Sigmoid colon (tissue), 7 donors: Measurements from ENCODE around the gene IL9. TPM values are rescaled to one million over a fixed set of nuclear protein-coding genes. Genes with fewer than 3 reads are reported as not detected.
"Not testable (repeated sequence)": the region's sequence is repeated elsewhere in the genome, so short reads cannot be mapped to it uniquely, and the experiment has no call there.

Experiments used
- DNase-seq: peaks from one replicate; pipeline ENCODE4 v3.0.0-alpha.2; 2019
- H3K27ac ChIP-seq, 4 donors: fragments of 200-600 bp; sonication (generic); one replicate each; pipeline ENCODE4 v1.5.1; 2016 to 2019; ENCODE audit warnings: mild to moderate bottlenecking in 1 of 4
- H3K27me3 ChIP-seq, 3 donors: fragments of 200-600 bp; sonication (generic); one replicate each; pipeline ENCODE4 v1.5.1; 2019; ENCODE audit warnings: mild to moderate bottlenecking in 1 of 3
- H3K36me3 ChIP-seq, 4 donors: fragments of 200-600 bp; sonication (generic); one replicate each; pipeline ENCODE4 v1.5.1; 2016 to 2019
- H3K4me1 ChIP-seq, 4 donors: fragments of 200-600 bp; sonication (generic); one replicate each; pipeline ENCODE4 v1.5.1; 2017 to 2019
- H3K4me3 ChIP-seq, 4 donors: fragments of 200-600 bp; sonication (generic); one replicate each; pipeline ENCODE4 v1.5.1; 2017 to 2019; ENCODE audit warnings: mild to moderate bottlenecking in 2 of 4, moderate library complexity in 1 of 4
- H3K9me3 ChIP-seq, 4 donors: fragments of 200-600 bp in 3 of 4; sonication (generic) in 3 of 4; one replicate each; pipeline versions ENCODE4 v1.5.1 to v1.6.1; 2013 to 2019
- EP300 ChIP-seq, 4 donors: sonication (generic); formaldehyde crosslinking; IDR thresholded peaks; one replicate each; pipeline ENCODE4 v1.6.1; 2017; ENCODE audit warnings: antibody characterized with exemption in 4 of 4
- POLR2A ChIP-seq, 2 donors: fragments of 450-650 bp; IDR thresholded peaks; one replicate each; pipeline ENCODE4 v1.6.1; 2016; ENCODE audit warnings: antibody characterized with exemption in 2 of 2, mild to moderate bottlenecking in 2 of 2, moderate library complexity in 2 of 2
- POLR2AphosphoS5 ChIP-seq, 4 donors: sonication (generic); formaldehyde crosslinking; IDR thresholded peaks; one replicate each; pipeline ENCODE4 v1.6.1; 2017; ENCODE audit warnings: antibody characterized with exemption in 4 of 4
- WGBS, 2 donors: extraction: QIAGEN DNeasy Blood & Tissue Kit; methylation state at CpG; one replicate each; pipeline ENCODE4 v1.1.7; 2013; 5-methylcytosine and 5-hydroxymethylcytosine counted together
- intact Hi-C: fragments of 100-400 bp; cut with DNase I; formaldehyde crosslinking; loops from one replicate; pipeline ENCODE4 v1.15.1; 2023
- polyA plus RNA-seq, 3 donors: library from polyadenylated mRNA; stranded (reverse); fragments of 200-250 nt; gene quantifications; one replicate each; pipeline ENCODE4 v1.2.3, GENCODE V29; 2013
- total RNA-seq, 4 donors: library from RNA; depleted of rRNA; stranded (reverse); fragments of >200 nt; gene quantifications; one replicate each; pipeline ENCODE4 v1.1.0, GENCODE V29; 2016
- TF ChIP-seq, protein P1 (sequence below), 4 experiments: fragments of 450-650 bp in 3 of 4; fragments of 200-600 bp in 1 of 4; IDR thresholded peaks; one replicate each; pipeline ENCODE4 v1.5.1; 2016 to 2019; ENCODE audit warnings: antibody characterized with exemption in 4 of 4, mild to moderate bottlenecking in 3 of 4, moderate library complexity in 2 of 4
- donor health status: healthy with polysubstance abuse.
- donor health status: Bipolar disorder and iron deficiency.
- donor health status: healthy.

IL9 gene
- total and polyA plus RNA-seq, 7 donors: not detected

GRCh38 chr5:135862744-135863143 lies 32.9 kb downstream of the IL9 start:
- Histone ChIP-seq H3K36me3 (no peaks in the 10 kb centered on the region), H3K27ac (no peak overlapping the region), H3K4me1 (no peaks in the 10 kb centered on the region), H3K9me3 (no peaks in the 10 kb centered on the region), H3K27me3 (no peaks in the 10 kb centered on the region), H3K4me3 (no peak overlapping the region)
- intact Hi-C loops: no loop called here
- WGBS, 2 donors: 96 to 97% methylated on average over 2 of the region's 2 CpGs
- TF ChIP-seq EP300 (IDR thresholded peaks at IDR 0.05) (no peak), POLR2AphosphoS5 (IDR thresholded peaks at IDR 0.05) (no peak), POLR2A (IDR thresholded peaks at IDR 0.05) (no peak)
- TF ChIP-seq, protein P1, sequence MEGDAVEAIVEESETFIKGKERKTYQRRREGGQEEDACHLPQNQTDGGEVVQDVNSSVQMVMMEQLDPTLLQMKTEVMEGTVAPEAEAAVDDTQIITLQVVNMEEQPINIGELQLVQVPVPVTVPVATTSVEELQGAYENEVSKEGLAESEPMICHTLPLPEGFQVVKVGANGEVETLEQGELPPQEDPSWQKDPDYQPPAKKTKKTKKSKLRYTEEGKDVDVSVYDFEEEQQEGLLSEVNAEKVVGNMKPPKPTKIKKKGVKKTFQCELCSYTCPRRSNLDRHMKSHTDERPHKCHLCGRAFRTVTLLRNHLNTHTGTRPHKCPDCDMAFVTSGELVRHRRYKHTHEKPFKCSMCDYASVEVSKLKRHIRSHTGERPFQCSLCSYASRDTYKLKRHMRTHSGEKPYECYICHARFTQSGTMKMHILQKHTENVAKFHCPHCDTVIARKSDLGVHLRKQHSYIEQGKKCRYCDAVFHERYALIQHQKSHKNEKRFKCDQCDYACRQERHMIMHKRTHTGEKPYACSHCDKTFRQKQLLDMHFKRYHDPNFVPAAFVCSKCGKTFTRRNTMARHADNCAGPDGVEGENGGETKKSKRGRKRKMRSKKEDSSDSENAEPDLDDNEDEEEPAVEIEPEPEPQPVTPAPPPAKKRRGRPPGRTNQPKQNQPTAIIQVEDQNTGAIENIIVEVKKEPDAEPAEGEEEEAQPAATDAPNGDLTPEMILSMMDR (IDR thresholded peaks at IDR 0.05): no peak
- DNase-seq: no peak

DNA sequence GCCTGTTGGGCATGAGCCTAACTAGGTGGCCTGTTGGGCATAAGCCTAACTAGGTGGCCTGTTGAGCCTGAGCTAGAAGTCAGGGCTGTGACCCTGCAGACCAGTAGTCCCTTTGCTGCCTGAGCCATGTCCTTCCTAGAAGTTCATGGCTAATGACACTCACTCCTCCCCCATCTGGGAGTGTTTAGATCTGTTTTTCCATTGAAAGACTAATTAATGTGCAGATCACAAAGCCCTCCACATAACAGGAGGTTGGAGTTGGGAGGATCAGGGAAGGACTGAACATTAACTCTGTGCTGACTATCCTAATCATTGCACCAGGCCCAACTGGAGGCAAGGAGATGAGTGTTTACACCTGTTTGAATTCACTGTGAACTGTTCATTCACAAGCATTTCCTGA lies 33.6 kb downstream of the IL9 start:
- Histone ChIP-seq H3K4me3 (no peak overlapping the region), H3K36me3 (no peaks in the 10 kb centered on the region), H3K27me3 (no peaks in the 10 kb centered on the region), H3K9me3 (no peaks in the 10 kb centered on the region), H3K27ac (no peak overlapping the region), H3K4me1 (no peaks in the 10 kb centered on the region)
- TF ChIP-seq EP300 (IDR thresholded peaks at IDR 0.05): no peak
- TF ChIP-seq, protein P1 (IDR thresholded peaks at IDR 0.05): no peak
- TF ChIP-seq POLR2A (IDR thresholded peaks at IDR 0.05): no peak
- TF ChIP-seq POLR2AphosphoS5 (IDR thresholded peaks at IDR 0.05): no peak
- intact Hi-C loops: no loop called here
- no peak for DNase-seq

- Histone ChIP-seq H3K27ac (no peak overlapping the region), H3K4me1 (no peaks in the 10 kb centered on the region), H3K36me3 (no peaks in the 10 kb centered on the region), H3K9me3 (no peaks in the 10 kb centered on the region), H3K27me3 (no peaks in the 10 kb centered on the region), H3K4me3 (no peak overlapping the region)
- intact Hi-C loops: no loop called here
- DNase-seq: no peak
- no peak for TF ChIP-seq EP300 (IDR thresholded peaks at IDR 0.05)
- no peak for TF ChIP-seq POLR2A (IDR thresholded peaks at IDR 0.05)
- TF ChIP-seq, protein P1 (IDR thresholded peaks at IDR 0.05): no peak
- TF ChIP-seq POLR2AphosphoS5 (IDR thresholded peaks at IDR 0.05): no peak
- WGBS, 2 donors: 91 to 92% methylated on average over 1 of the region's 1 CpG
Measured at GRCh38 chr5:135861641-135862040, 34.0 kb downstream of the IL9 start.

- H3K36me3 ChIP-seq: no peaks in the 10 kb centered on the region
- intact Hi-C loops: no loop called here
- no peaks in the 10 kb centered on the region for H3K9me3 ChIP-seq
- no peak overlapping the region for H3K4me3 ChIP-seq
- no peaks in the 10 kb centered on the region for H3K4me1 ChIP-seq
- no peaks in the 10 kb centered on the region for H3K27me3 ChIP-seq
- no peak for DNase-seq
- TF ChIP-seq POLR2AphosphoS5 (IDR thresholded peaks at IDR 0.05) (no peak), POLR2A (IDR thresholded peaks at IDR 0.05) (no peak)
- TF ChIP-seq, protein P1 (IDR thresholded peaks at IDR 0.05): no peak
- 76 to 90% methylated on average over 1 of the region's 1 CpG for WGBS, 2 donors
- H3K27ac ChIP-seq: no peak overlapping the region
Measured at GRCh38 chr5:135859641-135860040, 36.0 kb downstream of the IL9 start.

DNA sequence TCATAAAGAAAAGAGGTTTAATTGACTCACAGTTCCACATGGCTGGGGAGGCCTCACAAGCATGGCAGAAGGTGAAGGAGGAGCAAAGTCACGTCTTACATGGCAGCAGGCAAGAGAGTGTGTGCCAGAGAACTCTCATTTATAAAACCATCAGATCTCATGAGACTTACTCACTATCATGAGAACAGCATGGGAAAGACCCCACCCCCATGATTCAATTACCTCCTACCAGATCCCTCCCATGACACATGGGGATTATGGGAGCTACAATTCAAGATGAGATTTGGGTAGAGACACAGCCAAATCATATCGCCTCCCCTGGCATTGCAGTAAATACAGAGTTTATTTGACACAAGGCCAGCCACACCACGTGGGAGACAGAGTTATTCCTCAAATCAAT lies 36.5 kb downstream of the IL9 start:
- H3K4me3 ChIP-seq, H3K9me3 ChIP-seq, intact Hi-C loops, DNase-seq, H3K27me3 ChIP-seq, H3K4me1 ChIP-seq, H3K27ac ChIP-seq, H3K36me3 ChIP-seq: not testable (repeated sequence)
- WGBS, 2 donors: 78 to 81% methylated on average over 3 of the region's 3 CpGs
